Stomach (tissue), 9 donors: ENCODE measurements around the gene OR52M1. TPM values are rescaled to one million over a fixed set of nuclear protein-coding genes. Genes with fewer than 3 reads are reported as not detected.

Experiments used
- DNase-seq, 2 donors: peaks; one replicate each; pipeline versions ENCODE4 v3.0.0 to v3.0.0-alpha.2; 2013 to 2019
- H3K27ac ChIP-seq, 5 donors: fragments of 200-600 bp in 4 of 5; sonication (generic) in 4 of 5; one replicate each; pipeline ENCODE4 v1.5.1; 2013 to 2019; ENCODE audit warnings: mild to moderate bottlenecking in 1 of 5, moderate library complexity in 1 of 5
- H3K27me3 ChIP-seq, 3 donors: fragments of 200-600 bp; sonication (generic); one replicate each; pipeline ENCODE4 v1.5.1; 2017 to 2019; ENCODE audit warnings: mixed run types in 1 of 3
- H3K36me3 ChIP-seq, 4 donors: fragments of 200-600 bp; sonication (generic); 1 replicate in 3 of 4; 2 replicates in 1 of 4; pipeline ENCODE4 v1.5.1; 2016 to 2019
- H3K4me1 ChIP-seq, 4 donors: fragments of 200-600 bp; sonication (generic); one replicate each; pipeline ENCODE4 v1.5.1; 2016 to 2019
- H3K4me3 ChIP-seq, 4 donors: fragments of 200-600 bp; sonication (generic) in 3 of 4; one replicate each; pipeline ENCODE4 v1.5.1; 2016 to 2019; ENCODE audit warnings: mild to moderate bottlenecking in 1 of 4
- H3K9me3 ChIP-seq, 4 donors: fragments of 200-600 bp; sonication (generic); one replicate each; pipeline ENCODE4 v1.5.1; 2016 to 2019
- CTCF ChIP-seq, 7 experiments: fragments of 450-650 bp in 4 of 7; fragments of 200-600 bp in 3 of 7; sonication (generic) in 3 of 7; IDR thresholded peaks; one replicate each; pipeline ENCODE4 v1.5.1; 2016 to 2019; ENCODE audit warnings: antibody characterized with exemption in 7 of 7, control low read depth in 2 of 7, mild to moderate bottlenecking in 1 of 7
- EP300 ChIP-seq: sonication (generic); formaldehyde crosslinking; IDR thresholded peaks from one replicate; pipeline ENCODE4 v1.6.1; 2017; ENCODE audit warnings: antibody characterized with exemption
- POLR2A ChIP-seq, 4 donors: fragments of 450-650 bp; IDR thresholded peaks; one replicate each; pipeline ENCODE4 v1.6.1; 2016; ENCODE audit warnings: antibody characterized with exemption in 4 of 4, control low read depth in 2 of 4, mild to moderate bottlenecking in 1 of 4, moderate library complexity in 1 of 4
- POLR2AphosphoS5 ChIP-seq, 3 donors: sonication (generic); formaldehyde crosslinking; IDR thresholded peaks; one replicate each; pipeline ENCODE4 v1.6.1; 2016; ENCODE audit warnings: antibody characterized with exemption in 3 of 3
- WGBS, 5 donors: extraction: QIAGEN DNeasy Blood & Tissue Kit in 3 of 5; methylation state at CpG; one replicate each; pipeline versions ENCODE4 v1.1.5 to v1.1.7; 2013 to 2018; 5-methylcytosine and 5-hydroxymethylcytosine counted together
- intact Hi-C: fragments of 100-400 bp; cut with DNase I; formaldehyde crosslinking; loops from one replicate; pipeline ENCODE4 v1.15.1; 2023; ENCODE audit warnings: low total_unique reads
- polyA plus RNA-seq, 3 donors: library from polyadenylated mRNA; stranded (reverse); fragments of 200-250 nt; gene quantifications; one replicate each; pipeline ENCODE4 v1.2.3, GENCODE V29; 2013
- total RNA-seq, 5 donors: library from RNA; depleted of rRNA; stranded (reverse); fragments of >200 nt; gene quantifications; one replicate each; pipeline versions ENCODE4 v1.1.0 to v1.2.3, GENCODE V29; 2014 to 2016
- donor health status: healthy with polysubstance abuse.
- donor health status: Bipolar disorder and iron deficiency.
- donor health status: healthy.

The OR52M1 gene
- total and polyA plus RNA-seq, 8 donors, result not detected

GRCh38 chr11:4581443-4581842 is 36.5 kb downstream of the OR52M1 start, which contains the start of gene OR52I2:
Gene OR52I2, plus strand, starts transcription at chr11:4581743.
- intact Hi-C loops, result no loop called here
- no peak for DNase-seq
- Histone ChIP-seq H3K9me3 (no peaks in the 10 kb centered on the region), H3K4me1 (no peaks in the 10 kb centered on the region), H3K36me3 (no peaks in the 10 kb centered on the region), H3K27me3 (peaks cover 0 to 4% (median 0%) of the 10 kb centered on the region in 3 donors), H3K27ac (no peak within 1 kb of the TSS), H3K4me3 (no peak within 1 kb of the TSS)
- TF ChIP-seq EP300 (no peak), CTCF (IDR thresholded peaks at IDR 0.05) (no peak), POLR2AphosphoS5 (IDR thresholded peaks at IDR 0.05) (no peak), POLR2A (IDR thresholded peaks at IDR 0.05) (no peak)

GRCh38 chr11:4589017-4589416 is 44.0 kb downstream of the OR52M1 start:
- intact Hi-C loops, result no loop called here
- no peak for TF ChIP-seq CTCF (IDR thresholded peaks at IDR 0.05)
- no peak for TF ChIP-seq EP300
- no peak for TF ChIP-seq POLR2A (IDR thresholded peaks at IDR 0.05)
- no peak for TF ChIP-seq POLR2AphosphoS5 (IDR thresholded peaks at IDR 0.05)
- Histone ChIP-seq H3K36me3 (no peaks in the 10 kb centered on the region), H3K9me3 (no peaks in the 10 kb centered on the region), H3K4me3 (no peak overlapping the region), H3K27me3 (peaks cover 0 to 4% (median 0%) of the 10 kb centered on the region in 3 donors), H3K27ac (no peak overlapping the region), H3K4me1 (no peaks in the 10 kb centered on the region)
- DNase-seq, result no peak
- WGBS, 5 donors, result 42 to 54% (median 46%) methylated on average over 3 of the region's 3 CpGs

- TF ChIP-seq POLR2AphosphoS5 (IDR thresholded peaks at IDR 0.05) (no peak), POLR2A (IDR thresholded peaks at IDR 0.05) (no peak), EP300 (no peak), CTCF (IDR thresholded peaks at IDR 0.05) (no peak)
- Histone ChIP-seq H3K9me3 (no peaks in the 10 kb centered on the region), H3K4me3 (no peak within 1 kb of the TSS), H3K4me1 (no peaks in the 10 kb centered on the region), H3K36me3 (peaks cover 0 to 36% (median 26%) of the 10 kb centered on the region in 4 donors), H3K27me3 (no peaks in the 10 kb centered on the region), H3K27ac (no peak within 1 kb of the TSS)
- intact Hi-C loops, result no loop called here
- 71 to 89% (median 83%) methylated on average over 1 of the region's 1 CpG for WGBS, 5 donors
- DNase-seq, result no peak
Observed at GRCh38 chr11:4593739-4594138, 48.7 kb downstream of the OR52M1 start, which contains the start of gene OR52I1. Gene OR52I1, plus strand, starts transcription at chr11:4594039. Its CDS starts 0 bp downstream, at chr11:4594039.

Other genes with a start within 250 kb of the OR52M1 start
- gene OR52B4, start 176.8 kb upstream of the OR52M1 start, total RNA-seq, result not detected
- not detected for gene OR52B4, start 176.8 kb upstream of the OR52M1 start, polyA plus RNA-seq
- gene TRIM21, start 151.5 kb upstream of the OR52M1 start, total RNA-seq, result 10 to 100 TPM; 11.7 to 22.8 (median 15.2) TPM
- gene TRIM21, start 151.5 kb upstream of the OR52M1 start, polyA plus RNA-seq, result 10 to 100 TPM; 18.1 to 30.2 (median 25.8) TPM
- not detected for gene OR52K2, start 95.9 kb upstream of the OR52M1 start, total RNA-seq
- gene OR52K2, start 95.9 kb upstream of the OR52M1 start, polyA plus RNA-seq, result not detected
- not detected for gene OR52K1, start 62.5 kb upstream of the OR52M1 start, total RNA-seq
- gene OR52K1, start 62.5 kb upstream of the OR52M1 start, polyA plus RNA-seq, result not detected
- not detected for gene OR52I2, start 36.6 kb downstream of the OR52M1 start, total RNA-seq
- not detected for gene OR52I2, start 36.6 kb downstream of the OR52M1 start, polyA plus RNA-seq
- gene OR52I1, start 48.8 kb downstream of the OR52M1 start, total RNA-seq, result not detected
- not detected for gene OR52I1, start 48.8 kb downstream of the OR52M1 start, polyA plus RNA-seq
- gene TRIM68, start 63.0 kb downstream of the OR52M1 start, total RNA-seq, result 10 to 100 TPM in 3 of 5 donors, 1 to 10 TPM in 1, not detected in 1; 4.5 to 32.0 (median 16.8) TPM
- gene TRIM68, start 63.0 kb downstream of the OR52M1 start, polyA plus RNA-seq, result 10 to 100 TPM in 1 of 3 donors, 1 to 10 TPM in 2; 6.5 to 12.1 (median 7.0) TPM
- not detected for gene OR51D1, start 92.3 kb downstream of the OR52M1 start, total RNA-seq
- not detected for gene OR51D1, start 92.3 kb downstream of the OR52M1 start, polyA plus RNA-seq
- gene OR51E1, start 98.8 kb downstream of the OR52M1 start, total RNA-seq, result 1 to 10 TPM in 2 of 5 donors, not detected in 3; 1.5 to 2.5 TPM
- under 1 TPM in 2 of 3 donors, not detected in 1; 0.18 to 0.25 TPM for gene OR51E1, start 98.8 kb downstream of the OR52M1 start, polyA plus RNA-seq
- gene OR51E2, start 152.7 kb downstream of the OR52M1 start, total RNA-seq, result 10 to 100 TPM in 1 of 5 donors, under 1 TPM in 1, not detected in 3; 0.37 to 26.1 TPM
- gene OR51E2, start 152.7 kb downstream of the OR52M1 start, polyA plus RNA-seq, result under 1 TPM in 1 of 3 donors, not detected in 2; 0.05 TPM
- gene MMP26, start 159.6 kb downstream of the OR52M1 start, total RNA-seq, result not detected
- gene MMP26, start 159.6 kb downstream of the OR52M1 start, polyA plus RNA-seq, result not detected
- not detected for gene OR51F1, start 224.7 kb downstream of the OR52M1 start, total RNA-seq
- not detected for gene OR51F1, start 224.7 kb downstream of the OR52M1 start, polyA plus RNA-seq